ENCODE results near the gene GRAMD2A. TPM values are rescaled to one million over a fixed set of nuclear protein-coding genes. Genes with fewer than 3 reads are reported as not detected.

The GRAMD2A gene
- total and polyA plus RNA-seq, 10 of the 15 experiments (the other 5 are each of a cell fraction or from before 2014, with no cell fraction given), result 0.02 to 0.35 TPM; not detected in 8

- TF ChIP-seq HSF1 (IDR thresholded peaks at IDR 0.05; ENCODE audit: low read depth, low read length) (no peak), IRF4 (IDR thresholded peaks at IDR 0.05; ENCODE audit: low read depth, low read length) (no peak), ZBTB11 (CRISPR knock-in tag; IDR thresholded peaks at IDR 0.05) (no peak), SIN3A (IDR thresholded peaks at IDR 0.05; ENCODE audit: low read depth, low read length) (no peak), HDAC6 (IDR thresholded peaks at IDR 0.05; ENCODE audit: unreplicated experiment) (no peak), RELB (IDR thresholded peaks at IDR 0.05; ENCODE audit: low read depth) (no peak), NR2F1 (conservative IDR thresholded peaks at IDR 0.05) (no peak)
Observed at GRCh38 chr15:72168131-72168807, 29.3 kb downstream of the GRAMD2A start (continued).
